GM12892 (cell line): ENCODE measurements around the gene TACR2.

ENCODE experiments used
- DNase-seq: peaks from one replicate; pipeline ENCODE4 v3.0.0; 2011; ENCODE audit not compliant: insufficient read length
- FAIRE-seq: peaks from 2 replicates; lab custom pipeline; 2011; peaks lifted over from hg19 to GRCh38; lab: Jason Lieb, UNC
- POLR2A ChIP-seq: IDR thresholded peaks from 2 replicates; pipeline ENCODE4 v1.6.1; 2011; ENCODE audit warnings: low read depth, low read length, control low read depth
- POLR2AphosphoS5 ChIP-seq: IDR thresholded peaks from 2 replicates; pipeline ENCODE4 v1.6.1; 2011; ENCODE audit warnings: low read depth, low read length, control low read depth
- TAF1 ChIP-seq: IDR thresholded peaks from 2 replicates; pipeline ENCODE4 v1.6.1; 2011; ENCODE audit warnings: low read depth, mild to moderate bottlenecking, control low read depth, low read length, borderline replicate concordance

Gene TACR2

GRCh38 chr10:69425511-69426298 lies 9.0 kb upstream of the TACR2 start:
- TF ChIP-seq POLR2A: no peak
- TF ChIP-seq POLR2AphosphoS5: no peak
- FAIRE-seq (no peak), DNase-seq (no peak)

DNA sequence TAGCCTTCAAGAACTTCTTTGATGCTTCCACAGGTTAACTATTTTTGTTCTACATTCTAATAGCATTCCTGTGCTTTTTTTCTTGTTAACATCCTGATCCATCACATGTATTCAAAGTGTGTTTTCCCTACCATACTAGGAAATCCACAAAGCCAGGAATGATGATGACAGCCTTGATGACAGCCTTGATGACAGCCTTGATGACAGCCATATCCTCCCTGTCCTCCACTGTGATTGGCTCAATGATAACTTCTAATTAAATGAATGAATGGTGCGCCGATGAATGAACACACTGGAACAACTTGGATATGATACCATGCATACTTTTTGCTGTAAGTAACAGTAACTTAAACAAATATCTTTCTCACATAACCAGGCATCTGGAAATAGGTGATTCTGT lies 8.3 kb upstream of the TACR2 start:
- DNase-seq: no peak
- no peak for FAIRE-seq
- TF ChIP-seq TAF1 (no peak), POLR2A (no peak), POLR2AphosphoS5 (no peak)

- DNase-seq (no peak), FAIRE-seq (no peak)
- TF ChIP-seq TAF1 (no peak), POLR2AphosphoS5 (no peak), POLR2A (no peak)
These were observed 6.0 kb upstream of the TACR2 start for GRCh38 chr10:69422676-69423075.

DNA sequence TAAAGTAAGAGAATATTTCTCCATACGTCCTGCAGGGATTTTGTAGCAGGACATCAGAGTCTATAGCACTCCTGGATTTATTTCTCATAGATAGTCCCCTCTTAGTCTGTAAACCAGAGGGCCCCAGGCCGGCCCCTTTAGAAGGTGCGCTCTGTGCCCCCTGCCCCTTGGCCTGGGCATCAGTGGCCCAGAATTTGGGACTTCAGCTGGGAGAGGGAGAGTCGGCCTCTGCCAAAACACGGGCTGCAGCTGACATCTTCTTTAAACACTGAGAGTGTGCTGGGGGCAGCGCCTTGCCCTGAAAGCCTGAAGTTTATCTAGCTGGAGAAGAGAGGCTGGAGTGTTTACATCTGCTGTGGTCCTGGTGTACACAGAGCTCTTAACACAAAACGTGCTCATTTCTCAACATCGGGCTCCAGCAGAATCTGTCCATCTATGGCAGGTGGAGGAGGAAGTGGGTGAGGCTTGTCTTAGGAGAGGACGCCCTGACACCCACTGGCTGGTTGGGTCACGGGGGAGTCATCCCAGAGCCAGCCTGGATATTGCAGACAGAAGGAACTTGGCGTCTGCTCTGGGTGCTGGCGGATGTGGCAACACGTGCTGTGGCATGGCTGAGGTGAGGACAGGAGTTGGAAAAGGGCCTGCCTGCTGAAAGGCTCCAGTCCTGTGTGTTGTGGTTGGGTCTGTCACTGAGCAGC lies 5.0 kb upstream of the TACR2 start:
- TF ChIP-seq POLR2AphosphoS5: no peak
- no peak for TF ChIP-seq TAF1
- no peak for TF ChIP-seq POLR2A
- FAIRE-seq (no peak), DNase-seq (no peak)

DNA sequence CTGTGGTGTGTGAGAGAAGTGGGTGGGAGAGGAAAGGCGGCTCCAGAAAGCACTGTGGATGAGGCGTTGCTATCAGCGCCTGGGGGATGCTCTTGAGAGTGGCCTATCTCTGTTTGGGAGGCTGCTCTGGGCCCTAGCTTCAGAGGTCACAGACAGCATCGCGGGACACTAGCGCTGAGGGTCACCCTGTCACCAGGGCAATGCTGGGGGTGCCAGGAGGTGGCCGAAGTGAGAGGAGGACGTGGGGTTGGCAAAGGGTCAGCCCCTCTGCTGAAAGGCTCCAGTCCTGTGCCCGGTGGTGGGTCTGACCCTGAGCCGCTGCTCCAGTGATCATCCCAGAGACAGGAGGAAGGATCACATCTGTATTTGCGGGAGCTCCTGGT lies 3.0 kb upstream of the TACR2 start:
- TF ChIP-seq POLR2A: no peak
- TF ChIP-seq TAF1: no peak
- TF ChIP-seq POLR2AphosphoS5: no peak
- DNase-seq (no peak), FAIRE-seq (no peak)

- TF ChIP-seq POLR2A: no peak
- TF ChIP-seq POLR2AphosphoS5: no peak
- no peak for TF ChIP-seq TAF1
- FAIRE-seq (no peak), DNase-seq (no peak)
These were observed 2.5 kb upstream of the TACR2 start for GRCh38 chr10:69419096-69419743.

DNA sequence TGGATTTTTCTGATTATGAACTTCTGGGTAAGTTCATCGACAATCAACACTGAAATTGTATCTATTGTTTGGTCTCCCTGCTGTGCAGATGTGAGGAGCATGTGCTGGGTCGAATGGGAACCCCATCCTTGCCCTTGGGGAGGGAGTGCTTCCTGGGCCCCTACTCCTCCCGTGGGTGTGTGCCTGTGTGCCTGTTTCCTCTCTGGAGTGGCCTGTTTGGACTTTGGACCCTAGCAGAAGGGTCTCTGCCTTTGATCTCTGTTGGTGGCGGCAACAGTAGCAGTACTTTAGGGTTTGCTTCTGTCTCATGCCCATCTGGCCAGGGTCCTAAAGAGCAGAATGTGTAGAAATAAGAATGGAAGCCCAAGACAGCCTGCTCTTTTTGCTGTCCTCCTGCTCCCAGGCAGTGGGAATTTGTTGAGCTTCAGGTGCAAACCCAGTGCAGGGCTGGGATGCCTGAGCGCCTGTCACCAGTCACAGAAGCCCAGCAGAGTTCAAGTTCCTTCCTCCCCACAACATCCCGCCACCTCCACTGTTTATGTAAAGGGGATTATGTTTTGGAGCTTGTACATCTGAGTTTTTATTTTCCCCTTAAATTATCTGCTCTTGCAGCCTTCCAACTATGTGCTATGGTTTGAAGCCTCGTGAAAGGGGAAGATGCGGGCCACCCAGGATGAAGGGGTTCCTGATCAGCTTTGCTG lies 1.5 kb upstream of the TACR2 start:
- FAIRE-seq (no peak), DNase-seq (no peak)
- TF ChIP-seq POLR2AphosphoS5 (no peak), POLR2A (no peak), TAF1 (no peak)

- no peak for TF ChIP-seq POLR2A
- TF ChIP-seq TAF1: no peak
- DNase-seq (no peak), FAIRE-seq (peak; percentile 21)
These were observed 824 bp upstream of the TACR2 start for GRCh38 chr10:69417542-69417941.

DNA sequence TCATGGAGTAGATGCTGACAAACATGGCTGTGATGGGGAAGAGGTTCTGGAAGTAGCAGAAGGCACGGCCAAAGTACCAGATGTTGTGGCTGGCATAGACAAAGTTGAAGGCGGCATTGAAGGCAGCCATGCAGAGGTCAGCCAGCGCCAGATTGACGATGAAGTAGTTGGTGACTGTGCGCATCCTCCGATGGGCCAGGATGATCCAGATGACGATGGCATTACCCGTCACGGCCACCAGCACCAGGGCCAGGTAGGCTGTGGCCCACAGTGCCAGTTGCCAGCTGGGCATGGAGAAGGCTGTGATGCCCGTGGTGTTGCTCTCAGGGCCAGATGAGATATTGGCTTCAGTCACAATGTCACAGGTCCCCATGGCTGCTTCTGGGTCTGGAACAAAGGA lies 767 bp downstream of the TACR2 start:
- TF ChIP-seq POLR2A (no peak), TAF1 (no peak), POLR2AphosphoS5 (no peak)
- no peak for FAIRE-seq
- DNase-seq: no peak

GRCh38 chr10:69415049-69415448 lies 1.7 kb downstream of the TACR2 start:
- FAIRE-seq: no peak
- no peak for TF ChIP-seq POLR2AphosphoS5
- no peak for TF ChIP-seq POLR2A
- TF ChIP-seq TAF1: no peak
- no peak for DNase-seq

DNA sequence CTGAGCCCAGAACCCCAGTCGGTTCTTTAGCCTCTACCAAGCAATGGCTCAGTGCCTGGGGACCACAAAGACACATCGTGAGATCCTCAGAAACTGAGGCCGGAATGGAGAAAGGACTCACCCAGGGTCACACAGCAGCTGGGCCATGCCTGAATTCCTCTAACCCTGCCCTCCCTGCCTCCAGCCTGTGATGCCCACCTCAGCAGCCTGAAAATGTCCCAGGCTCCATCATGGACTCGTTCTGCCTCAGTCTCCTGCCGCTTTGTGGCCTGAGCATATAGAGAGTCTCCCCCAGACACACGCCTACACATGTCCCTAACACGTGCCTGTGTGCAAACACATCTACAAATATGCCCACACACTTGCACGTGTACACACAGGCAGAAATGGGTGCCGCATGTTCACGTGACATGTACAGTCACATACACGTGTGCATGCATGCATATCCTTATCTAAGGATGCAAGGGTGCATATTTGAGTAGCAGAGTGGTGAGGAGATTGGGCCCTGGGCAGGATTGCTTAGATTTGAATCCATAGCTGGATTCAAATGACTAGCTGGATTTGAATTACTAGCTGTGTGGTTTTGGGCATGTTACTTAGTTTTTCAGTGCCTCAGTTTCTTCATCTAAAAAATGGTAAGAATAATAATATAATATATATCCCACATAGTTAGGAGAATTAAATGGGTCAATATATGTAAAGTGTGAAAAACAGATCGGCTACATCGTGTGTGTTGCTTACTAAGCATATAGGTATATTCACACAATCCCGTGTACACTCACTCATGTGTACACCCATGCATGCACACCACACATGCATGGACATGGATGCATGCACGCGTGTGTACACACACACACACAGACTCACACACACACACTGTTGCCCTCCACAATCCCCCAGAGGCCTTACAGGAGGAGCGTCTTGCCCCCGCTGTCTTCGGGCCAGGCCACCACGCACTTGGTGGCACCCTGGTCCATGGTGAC lies 2.4 kb downstream of the TACR2 start:
- DNase-seq (no peak), FAIRE-seq (no peak)
- TF ChIP-seq POLR2AphosphoS5: no peak
- TF ChIP-seq POLR2A: no peak
- TF ChIP-seq TAF1: no peak
